Fibroblast of pulmonary artery (primary cell): Measurements from ENCODE around the gene LRRC4C.

Source experiments
- DNase-seq: peaks from one replicate; pipeline ENCODE4 v3.0.0-alpha.2; 2010; ENCODE audit warnings: low read depth
- H3K4me3 ChIP-seq: replicated peaks from 2 replicates; pipeline ENCODE4 v1.5.1; 2011; ENCODE audit warnings: low read depth, mild to moderate bottlenecking, control low read depth, low read length, moderate library complexity
- CTCF ChIP-seq: IDR thresholded peaks from 2 replicates; pipeline ENCODE4 v1.5.1; 2011; ENCODE audit warnings: mild to moderate bottlenecking, control low read depth, low read length, inconsistent platforms; ENCODE audit errors: missing control alignments

LRRC4C gene

DNA sequence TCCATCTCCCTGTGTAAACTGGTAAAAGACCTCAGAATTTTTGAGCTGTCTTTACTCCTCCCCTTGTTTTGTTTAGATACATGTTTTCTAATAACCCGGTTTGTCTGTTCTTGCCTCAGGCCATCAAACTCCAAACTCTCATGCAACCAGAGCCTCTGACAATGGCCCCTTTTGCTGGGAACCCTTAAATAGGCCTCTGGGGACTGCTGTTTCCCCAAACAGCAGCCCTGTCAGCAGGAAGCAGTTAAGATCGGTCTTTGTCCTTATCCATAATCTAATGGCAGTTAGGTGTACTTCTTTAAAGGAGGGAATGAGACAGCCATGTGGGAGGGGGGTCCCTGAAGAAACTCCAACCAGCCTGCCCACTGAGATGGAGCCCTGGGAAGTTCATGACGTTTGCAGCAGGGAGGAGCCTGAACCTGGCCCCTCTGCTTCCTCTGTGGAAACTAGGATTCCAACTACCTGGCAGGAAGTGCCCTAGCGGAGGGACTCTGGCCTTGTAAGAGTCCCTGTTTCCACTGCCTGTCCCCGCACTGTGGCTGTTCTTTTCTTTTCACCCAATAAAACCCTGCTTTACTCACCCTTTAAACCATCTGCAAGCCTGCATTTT is 1354.4 kb downstream of the LRRC4C start:
- H3K4me3 ChIP-seq: no peak overlapping the region
- DNase-seq: no peak
- TF ChIP-seq CTCF: no peak

- no peak for TF ChIP-seq CTCF
- no peak for DNase-seq
- H3K4me3 ChIP-seq: no peak overlapping the region
Measured at GRCh38 chr11:40100781-40101180, 1358.7 kb downstream of the LRRC4C start.

- H3K4me3 ChIP-seq: no peak overlapping the region
- TF ChIP-seq CTCF: no peak
- no peak for DNase-seq
Measured at GRCh38 chr11:40100162-40100553, 1359.3 kb downstream of the LRRC4C start.

DNA sequence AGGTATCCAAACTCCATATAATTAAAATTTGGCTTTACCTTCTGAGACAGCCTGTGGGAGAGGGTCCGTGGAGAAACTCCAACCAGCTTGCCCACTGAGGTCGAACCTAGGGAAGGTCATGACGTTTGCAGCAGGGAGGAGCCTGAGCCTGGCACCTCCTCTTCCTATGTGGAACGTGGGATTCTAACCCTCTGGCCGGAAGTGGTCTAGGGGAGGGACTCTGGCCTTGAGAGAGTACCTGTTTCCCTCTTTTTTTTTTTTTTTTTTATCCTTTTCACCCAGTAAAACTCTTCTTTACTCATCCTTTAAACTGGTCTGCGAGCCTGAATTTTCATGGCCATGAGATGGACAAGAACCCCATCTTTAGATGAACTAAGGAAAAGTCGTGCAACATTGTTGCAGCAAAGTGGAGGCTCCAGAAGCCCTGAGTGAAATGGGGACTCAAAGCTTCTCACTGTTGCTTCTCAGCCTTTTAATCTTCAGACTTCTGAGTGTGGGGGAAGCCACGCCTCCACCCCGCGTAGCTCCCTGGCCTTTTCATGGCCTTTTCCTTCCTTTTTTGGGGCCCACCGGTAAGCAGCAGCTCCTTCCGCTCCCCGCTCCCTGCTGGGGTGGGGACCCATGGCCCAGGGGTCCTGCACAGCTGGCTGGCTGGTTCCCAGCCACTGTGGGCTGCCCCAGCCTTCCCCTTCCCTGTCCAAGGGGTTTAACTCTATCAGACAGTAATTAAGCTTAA is 1359.9 kb downstream of the LRRC4C start:
- no peak overlapping the region for H3K4me3 ChIP-seq
- TF ChIP-seq CTCF: no peak
- no peak for DNase-seq

DNA sequence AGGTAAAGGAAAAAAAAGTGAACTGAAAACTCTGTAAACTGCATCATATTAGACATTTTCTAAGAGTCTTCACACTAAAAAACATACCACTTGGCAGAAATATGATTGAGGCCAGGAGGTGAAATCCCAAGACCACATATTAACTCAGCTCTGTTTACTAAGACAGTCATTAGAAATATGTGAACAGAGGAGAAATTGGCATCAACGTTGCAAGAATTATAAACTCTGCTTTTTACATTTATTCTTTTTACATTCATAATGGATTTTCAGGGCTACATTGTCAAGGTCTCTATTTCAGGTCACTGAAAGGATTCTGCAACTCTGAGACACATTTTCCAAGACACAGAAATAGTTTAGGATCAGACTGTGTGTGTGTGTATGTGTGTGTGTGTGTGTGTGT is 1364.0 kb downstream of the LRRC4C start:
- no peak for TF ChIP-seq CTCF
- H3K4me3 ChIP-seq: no peak overlapping the region
- no peak for DNase-seq

DNA sequence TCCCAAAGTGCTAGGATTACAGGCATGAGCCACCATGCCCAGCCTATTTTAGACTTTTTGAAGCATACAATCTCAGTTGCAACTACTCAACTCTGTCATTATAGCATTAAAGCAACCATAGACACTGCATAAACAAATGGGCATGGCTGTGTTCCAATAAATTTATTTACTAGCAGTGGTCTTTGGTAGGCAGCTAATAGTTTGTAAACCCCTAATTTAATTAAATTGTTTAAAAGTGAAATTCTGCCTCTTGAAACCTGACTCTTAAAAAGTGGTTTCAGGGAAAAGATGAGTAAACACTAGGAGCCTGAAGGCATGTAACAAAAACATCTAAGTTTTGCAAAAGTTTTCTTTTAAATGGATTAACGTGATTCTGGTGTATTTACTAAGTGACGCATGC is 1364.5 kb downstream of the LRRC4C start:
- H3K4me3 ChIP-seq: no peak overlapping the region
- TF ChIP-seq CTCF: no peak
- no peak for DNase-seq

- H3K4me3 ChIP-seq: no peak overlapping the region
- no peak for DNase-seq
- no peak for TF ChIP-seq CTCF
Measured at GRCh38 chr11:40080434-40080833, 1379.0 kb downstream of the LRRC4C start.
